RKO (cell line): Measurements from ENCODE around the gene OTUD7B.
"Not testable (repeated sequence)": the region's sequence is repeated elsewhere in the genome, so short reads cannot be mapped to it uniquely, and the experiment has no call there.

Source experiments
- DNase-seq: peaks from one replicate; pipeline ENCODE4 v3.0.0-alpha.2; 2016; ENCODE audit warnings: low spot score

The OTUD7B gene

DNA sequence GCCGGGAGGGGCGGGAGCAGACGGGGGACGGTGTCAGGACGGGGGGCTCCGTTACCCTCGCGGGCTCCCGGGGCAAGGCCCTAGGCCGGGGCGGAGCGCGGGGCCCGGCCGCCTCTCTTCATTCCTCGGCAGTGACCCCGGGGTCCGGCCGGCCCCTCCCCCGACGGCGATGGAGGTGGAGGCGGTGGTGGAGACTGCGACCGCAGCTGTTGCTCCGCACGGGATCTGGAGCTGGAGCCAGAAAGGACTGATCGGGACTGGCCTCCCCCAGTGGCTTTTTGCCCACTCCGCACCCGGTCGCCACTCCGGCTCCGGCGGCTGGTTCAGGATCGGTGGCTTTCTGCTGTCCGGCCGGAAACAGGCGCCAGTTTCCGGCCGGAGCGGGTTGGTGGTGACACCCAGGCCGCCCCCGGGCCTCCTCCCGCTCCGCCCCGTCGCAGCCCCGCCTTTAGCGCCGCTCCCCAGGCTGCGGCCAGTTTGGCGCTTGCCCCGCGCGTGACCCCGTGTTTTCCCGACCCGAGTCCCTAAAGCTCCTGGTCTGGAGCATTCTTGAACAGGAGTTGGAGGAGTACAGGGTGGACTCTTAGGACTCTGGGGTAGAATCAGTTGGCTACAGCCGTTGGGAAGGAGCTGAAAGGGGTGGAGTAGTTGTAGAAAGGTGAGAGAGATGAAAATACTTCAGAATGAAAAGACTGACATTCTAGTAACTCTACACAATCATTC is at the start of gene OTUD7B:
Gene OTUD7B (minus strand): TSS at position 334 of the 723 bp plus-strand sequence. CDS start 33,216 bp downstream, outside the sequence.
- peak; percentile 89 for DNase-seq

DNA sequence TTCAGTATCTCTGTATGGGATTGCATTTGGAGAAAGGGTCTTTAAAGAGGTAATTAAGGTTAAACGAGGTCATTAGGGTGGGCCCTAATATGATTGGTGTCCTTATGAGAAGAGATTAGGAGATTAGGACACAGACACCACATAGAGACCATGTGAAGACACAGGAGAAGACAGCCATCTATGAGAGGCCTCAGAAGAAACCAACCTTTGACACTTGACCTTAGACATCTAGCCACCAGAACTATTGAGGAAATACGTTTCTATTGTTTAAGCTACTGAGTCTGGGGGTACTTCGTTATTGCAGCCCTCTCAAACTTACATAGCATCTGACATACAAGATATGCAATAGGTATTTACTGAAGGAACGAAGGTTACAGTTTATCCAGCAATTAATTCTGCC is 49.7 kb upstream of the OTUD7B start:
- DNase-seq: no peak

DNA sequence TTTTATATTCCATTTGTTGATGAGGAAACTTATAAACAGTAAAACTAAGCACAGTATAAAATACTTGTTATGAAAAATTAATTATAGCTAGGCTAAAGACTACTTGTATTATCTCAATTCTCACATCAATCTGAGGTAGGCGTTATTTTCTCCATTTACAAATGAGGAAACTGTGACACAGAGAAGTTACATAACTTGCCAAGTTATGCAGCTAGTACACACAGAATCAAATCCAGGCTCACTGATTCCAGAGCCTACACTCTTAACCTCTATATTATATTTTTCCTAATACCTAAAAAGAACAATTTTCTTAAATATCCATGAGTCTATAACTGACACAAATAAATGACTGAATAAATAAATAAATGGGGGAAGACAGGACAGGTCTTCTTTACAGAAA is 45.9 kb upstream of the OTUD7B start:
- DNase-seq: no peak

DNA sequence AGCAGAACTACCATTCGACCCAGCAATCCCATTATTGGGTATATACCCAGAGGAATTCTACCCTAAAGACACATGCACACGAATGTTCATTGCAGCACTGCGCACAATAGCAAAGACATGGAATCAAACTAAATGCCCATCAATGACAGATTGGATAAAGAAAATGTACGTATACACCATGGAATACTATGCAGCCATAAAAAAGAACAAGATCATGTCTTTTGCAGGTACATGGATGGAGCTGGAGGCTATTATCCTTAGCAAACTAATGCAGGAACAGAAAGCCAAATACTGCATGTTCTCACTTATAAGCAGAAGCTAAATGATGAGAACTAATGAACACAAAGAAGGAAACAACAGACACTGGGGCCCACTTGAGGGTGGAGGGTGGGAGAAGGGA is 45.0 kb upstream of the OTUD7B start:
- not testable (repeated sequence) for DNase-seq

DNA sequence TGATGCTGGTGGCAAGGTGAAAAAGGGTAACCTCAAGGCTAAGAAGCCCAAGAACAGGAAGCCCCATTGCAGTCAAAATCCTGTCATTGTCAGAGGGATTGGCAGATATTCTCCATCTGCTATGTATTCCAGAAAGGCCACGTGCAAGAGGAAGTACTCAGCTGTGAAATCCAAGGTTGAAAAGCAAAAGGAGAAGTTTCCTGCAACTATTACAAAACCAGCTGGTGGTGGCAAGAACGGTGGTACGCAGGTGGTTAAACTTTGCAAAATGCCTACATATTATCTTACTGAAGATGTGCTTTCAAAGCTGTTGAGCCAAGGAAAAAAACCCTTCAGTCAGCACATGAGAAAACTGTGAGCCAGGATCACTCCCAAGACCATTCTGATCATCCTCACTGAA is 43.4 kb upstream of the OTUD7B start:
- no peak for DNase-seq

DNA sequence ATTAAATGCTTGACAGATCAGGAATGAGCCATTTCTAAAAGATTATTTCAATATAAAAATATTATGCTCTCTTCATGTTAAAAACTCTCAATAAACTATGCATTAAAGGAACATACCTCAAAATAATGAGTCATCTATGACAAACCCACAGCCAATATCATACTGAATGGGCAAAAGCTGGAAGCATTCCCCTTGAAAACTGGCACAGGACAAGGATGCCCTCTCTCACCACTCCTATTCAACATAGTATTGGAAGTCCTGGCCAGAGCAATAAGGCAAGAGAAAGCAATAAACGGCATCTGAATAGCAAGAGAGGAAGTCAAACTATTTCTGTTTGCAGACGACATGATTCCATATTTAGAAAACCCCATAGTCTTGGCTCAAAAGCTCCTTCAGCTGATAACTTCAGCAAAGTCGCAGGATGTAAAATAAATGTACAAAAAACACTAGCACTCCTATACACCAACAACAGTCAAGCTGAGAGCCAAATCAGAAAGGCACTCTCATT is 41.4 kb upstream of the OTUD7B start:
- DNase-seq: not testable (repeated sequence)

DNA sequence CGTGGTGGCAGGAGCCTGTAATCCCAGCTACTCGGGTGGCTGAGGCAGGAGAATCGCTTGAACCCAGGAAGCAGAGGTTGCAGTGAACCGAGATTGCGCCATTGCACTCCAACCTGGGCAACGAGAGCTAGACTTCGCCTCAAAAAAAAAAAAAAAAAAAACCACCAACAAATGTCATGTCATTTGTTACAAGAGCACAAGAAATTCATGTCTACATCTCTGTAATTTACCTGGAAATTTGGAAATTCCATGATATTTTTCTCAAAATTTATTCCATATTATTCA is 40.5 kb upstream of the OTUD7B start:
- no peak for DNase-seq

DNA sequence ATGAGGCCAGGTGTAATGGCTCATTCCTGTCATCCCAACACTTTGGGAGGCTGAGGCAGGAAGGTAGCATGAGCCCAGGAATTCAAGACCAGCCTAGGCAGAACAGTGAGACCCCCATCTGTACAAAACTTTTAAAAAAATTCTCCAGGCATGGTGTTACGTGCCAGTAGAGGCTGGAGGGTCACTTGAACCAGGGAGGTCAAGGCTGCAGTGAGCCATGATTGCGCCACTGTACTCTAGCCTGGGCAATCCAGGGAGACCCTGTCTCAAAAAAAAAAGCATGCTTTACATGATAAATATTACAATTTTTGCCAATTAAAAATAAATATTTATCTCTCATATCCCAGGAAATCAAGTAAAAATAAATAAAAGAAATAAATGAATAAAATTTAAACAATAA is 39.4 kb upstream of the OTUD7B start:
- no peak for DNase-seq

DNA sequence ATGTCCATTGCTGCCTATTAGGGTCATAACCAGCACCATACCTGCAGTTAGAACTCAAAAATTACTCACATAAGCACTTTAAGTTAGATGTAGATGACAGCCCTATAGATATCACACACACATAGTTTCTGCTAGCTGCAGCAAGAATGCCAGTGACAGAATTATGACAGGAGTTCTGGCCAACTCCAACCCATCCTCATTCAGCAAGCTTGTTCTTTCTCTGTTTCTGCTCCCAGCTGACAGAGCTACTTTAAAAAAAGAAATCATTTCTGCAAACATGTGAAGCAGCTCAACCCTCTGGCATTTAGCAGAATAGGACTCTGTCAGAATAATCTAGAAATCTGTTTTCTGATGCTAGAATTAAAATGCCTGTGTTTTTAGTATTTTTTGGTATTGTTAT is 23.8 kb upstream of the OTUD7B start:
- no peak for DNase-seq

DNA sequence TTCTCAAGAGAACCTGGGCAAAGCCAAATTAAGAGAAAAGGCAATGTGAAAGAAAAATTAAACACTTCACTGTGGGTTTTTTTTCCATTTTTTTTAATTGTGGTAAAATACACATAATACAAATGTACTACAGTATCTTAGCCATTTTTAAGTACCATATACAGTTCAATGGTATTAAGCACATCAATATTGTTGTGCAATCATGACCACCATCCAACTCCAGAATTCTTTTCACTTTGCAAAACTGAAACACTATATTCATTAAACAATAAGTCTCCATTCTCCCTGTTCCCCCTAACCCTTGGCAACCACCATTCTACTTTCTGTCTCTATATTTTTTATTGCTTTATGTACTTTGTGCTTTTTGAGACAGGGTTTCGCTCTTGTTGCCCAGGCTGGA is 17.8 kb upstream of the OTUD7B start:
- DNase-seq: no peak

DNA sequence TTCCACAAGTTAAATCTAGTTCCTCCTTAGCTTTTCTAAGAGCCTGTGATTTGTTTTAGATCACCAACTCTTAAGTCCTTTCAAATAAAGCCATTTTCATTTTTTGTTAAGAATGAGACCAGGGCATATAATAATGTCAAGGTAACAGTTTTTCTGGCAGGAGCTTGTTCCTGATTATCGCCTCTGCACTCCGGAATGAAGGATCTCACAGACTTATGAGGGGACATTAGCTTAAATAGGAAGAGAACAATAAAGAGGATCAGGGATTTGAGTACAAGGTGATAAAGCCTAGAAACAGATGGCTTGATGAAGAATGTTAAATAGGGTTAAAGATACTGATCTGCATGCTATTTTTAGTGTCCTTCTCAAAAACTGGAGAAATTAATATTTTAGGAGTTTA is 13.6 kb upstream of the OTUD7B start:
- no peak for DNase-seq

DNA sequence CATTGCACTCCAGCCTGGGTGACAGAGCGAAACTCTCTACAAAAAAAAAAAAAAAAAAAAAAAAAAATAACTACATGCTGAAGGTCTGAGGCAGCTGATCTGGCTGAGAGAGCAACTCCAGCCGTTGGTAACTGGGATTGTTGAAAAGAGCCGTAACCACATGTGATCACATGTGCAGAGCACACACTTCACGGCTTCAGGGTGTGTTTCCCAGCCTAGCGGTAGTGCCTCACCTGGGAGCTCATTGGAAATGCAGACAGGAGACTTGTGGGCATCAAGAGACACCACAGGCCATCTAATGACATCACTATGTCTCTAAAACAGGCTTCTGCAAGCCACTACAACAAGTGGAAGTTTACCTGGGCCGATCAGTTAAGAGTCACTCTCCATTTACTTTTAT is 11.8 kb upstream of the OTUD7B start:
- DNase-seq: no peak

DNA sequence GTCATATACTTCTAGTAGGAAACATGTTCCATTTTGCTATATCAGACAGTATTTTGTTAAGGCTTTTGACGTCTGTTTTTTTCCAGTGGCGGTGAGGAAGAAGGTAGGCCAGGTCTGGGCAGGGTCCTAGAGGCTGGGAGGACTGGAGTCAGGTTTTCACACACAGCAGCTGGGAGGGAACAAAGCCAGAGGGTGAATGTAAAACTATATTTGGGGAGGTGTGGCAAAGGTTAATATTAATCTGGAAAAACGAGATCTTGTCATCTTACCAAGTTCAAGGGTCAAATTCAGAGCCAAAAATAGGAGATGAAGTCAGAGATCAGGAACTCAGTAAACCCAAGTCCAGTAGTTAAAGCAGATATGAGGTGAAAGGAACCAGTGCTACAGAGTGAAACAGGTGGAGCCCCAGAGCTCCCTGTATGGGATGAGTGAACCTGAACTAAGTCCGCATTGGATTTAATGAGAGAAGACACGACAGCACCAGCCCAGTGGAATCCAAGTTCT is 10.7 kb upstream of the OTUD7B start:
- DNase-seq: no peak

DNA sequence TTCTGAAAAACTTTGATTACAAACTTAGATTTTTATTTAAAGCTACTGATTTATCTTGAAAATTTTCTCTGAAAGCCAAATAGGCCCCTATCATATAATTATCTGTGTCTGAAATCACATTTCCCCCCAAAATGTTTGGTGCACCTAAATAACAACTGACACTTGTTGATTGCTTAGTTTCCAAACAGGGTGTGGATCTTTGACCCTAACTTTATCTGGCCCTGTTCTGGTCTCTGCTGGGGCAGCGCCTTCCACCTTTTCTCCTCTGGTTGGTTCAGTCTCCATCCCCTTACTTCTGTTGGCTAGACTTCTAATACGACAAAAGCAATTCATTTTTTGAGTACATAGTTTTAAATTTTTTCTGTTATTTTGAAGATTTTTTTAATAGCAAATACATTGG is 10.2 kb upstream of the OTUD7B start:
- DNase-seq: no peak

DNA sequence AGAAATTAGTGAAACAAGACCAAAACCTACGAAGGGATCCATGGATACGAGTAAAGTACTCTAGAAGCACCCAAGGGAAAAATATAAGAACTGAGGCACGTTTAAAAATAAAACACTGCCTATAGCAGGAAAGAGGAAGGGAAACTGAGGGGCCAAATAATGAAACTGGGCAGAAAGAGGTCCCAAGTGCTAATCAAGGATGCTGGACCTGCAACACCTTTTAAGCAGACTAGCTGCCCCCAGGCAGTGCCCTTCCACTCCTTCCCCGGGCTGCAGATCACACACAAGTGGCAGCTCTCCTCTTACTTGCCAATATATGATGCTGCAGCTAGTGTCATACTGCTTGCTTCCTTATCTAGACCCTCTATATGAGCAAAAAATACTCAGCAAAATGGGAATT is 7.6 kb upstream of the OTUD7B start:
- DNase-seq: no peak

DNA sequence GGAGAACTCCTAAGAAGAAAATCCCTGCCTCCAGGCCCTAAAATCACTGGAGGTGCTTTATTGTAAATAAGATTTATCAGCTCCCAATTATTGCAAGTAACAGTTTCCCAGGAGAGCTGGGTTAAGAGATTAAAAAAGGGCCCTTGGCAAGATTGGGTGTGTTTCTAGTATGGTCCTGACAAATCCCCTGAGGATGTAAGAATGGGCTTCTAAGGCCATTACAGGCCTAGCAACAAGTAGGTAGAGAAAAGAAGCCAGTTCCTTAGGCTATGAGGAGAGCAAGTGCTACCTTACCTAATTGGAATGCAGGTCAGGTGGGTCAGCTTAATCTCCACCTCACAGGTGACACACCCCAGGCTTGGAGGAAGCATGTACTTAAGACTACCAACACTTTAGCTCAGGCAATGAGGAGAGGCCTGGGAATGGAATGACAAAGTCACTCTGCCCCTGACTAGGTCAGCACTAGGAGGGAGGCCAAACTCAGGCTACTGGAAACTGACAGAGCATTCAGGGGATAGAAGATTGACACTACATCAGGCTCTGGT is 6.8 kb upstream of the OTUD7B start:
- no peak for DNase-seq

DNA sequence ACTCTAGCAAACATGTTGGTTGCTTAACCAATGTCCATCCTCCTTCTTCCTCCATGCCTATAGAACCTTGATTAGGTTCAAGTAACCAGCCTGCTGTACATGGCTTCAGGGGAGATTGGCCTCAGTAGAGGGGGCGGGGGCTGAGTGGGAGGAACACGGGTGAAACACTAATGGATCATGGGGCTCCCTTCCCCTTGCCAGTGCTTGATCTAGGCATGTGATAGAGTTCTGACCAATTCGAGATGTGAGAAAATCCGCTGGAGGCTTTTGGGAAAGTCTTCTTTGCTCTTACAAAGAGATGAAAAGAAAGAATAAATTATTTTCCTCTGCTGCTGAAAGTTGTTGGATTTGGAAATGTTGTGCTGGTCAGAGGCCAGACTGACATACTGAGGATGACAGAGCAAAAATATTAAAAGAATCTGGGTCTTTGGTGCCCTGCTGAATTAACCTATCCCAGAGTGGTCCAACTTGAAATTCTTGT is 5.2 kb upstream of the OTUD7B start:
- no peak for DNase-seq

DNA sequence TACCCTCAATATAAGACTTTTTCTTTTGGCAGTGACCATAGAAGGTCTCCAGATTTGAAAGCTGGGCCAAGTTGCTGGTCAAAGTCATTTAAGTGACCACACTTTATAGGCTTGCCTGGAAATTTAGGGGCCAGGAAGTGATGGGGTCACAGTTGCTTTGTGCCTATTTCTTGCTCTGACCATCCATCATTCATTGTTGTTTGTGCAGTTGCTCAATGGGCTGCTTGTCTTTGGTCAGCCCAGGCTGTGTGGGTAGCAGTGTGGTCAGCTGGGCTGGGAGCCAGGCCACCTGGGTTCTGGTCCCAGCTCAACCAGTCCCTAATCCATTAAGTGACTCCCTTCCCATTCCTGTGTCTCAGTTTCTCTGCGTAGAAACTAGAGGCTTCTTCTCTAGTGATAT is 2.1 kb upstream of the OTUD7B start:
- DNase-seq: no peak

DNA sequence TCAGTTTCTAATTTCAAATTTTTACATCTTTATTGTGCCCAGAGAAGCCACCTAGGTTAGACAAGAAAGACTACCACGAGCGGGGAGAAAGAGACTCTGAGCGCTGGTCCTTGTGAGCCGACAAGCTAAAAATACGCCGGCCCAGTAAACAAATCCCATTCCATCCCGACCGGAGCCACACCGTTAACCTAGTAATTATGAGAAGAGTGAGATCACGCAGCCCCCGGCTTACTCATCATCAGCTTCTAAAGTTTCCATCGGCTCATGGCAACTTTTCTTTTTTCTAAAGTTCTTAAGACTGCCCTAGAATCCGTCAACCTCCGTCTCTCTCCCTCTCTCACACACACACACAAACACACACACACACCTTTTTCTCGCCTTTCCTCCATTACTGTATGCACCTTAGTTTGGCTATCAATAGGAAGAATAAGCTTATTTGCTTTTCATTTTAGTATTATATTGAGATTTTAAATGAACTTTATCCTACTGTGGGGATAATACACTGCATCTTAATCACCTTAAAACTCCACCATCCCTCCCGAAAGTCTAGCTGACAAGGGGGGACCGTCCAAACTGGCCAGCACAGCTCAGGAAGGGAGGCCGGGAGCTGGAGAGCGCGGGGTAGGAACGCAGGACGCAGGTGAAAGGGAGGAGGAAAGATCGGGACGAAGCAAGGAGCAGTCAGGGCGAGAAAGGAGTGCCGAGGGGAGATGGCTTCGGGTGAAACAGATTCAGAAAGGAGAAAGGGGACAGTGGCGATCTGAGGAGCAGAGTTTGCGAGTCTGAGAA is 728 bp downstream of the OTUD7B start:
- DNase-seq: peak; percentile 92

DNA sequence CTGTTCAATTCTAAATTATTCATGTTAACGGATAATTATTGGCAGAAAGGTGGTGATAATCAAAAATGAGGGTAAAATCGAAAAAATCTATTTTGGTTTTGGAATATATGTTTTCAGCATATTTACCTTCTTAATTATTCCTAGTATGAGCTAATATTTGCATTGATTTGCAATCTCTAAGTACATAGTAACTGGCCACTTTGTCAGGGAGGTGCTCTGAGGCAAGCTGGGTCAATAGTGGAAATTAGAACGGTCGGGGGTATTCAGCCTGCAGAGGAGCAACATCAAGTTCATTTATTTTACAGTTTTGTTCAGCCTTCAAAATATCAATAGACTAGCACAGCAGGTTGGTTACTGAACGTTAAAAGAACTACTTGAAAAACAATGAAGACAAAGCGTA is 1.8 kb downstream of the OTUD7B start:
- DNase-seq: no peak

DNA sequence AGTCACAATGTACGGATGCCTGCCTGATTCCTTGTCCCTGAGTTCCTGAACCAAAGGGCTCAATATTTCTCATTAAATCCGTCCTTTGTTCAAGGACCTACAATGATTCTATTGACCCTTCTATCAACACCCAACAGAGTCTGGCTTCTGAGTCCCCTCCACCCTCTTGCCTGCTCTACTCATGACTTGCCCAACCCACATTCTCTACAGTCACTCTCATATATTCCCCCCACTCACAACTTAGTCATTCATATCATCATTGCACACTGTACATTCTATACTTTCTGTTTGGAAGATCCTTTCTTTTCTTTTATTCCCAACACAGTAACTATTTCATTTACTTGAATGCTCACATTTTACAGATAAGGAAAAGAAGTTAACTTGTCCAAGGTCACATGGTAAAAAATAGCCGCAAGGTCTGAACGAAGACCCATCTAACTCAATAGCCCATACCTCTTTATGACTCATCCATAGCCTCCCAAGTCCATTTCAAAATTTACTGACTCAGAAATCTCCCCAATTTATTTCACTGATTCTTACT is 3.6 kb downstream of the OTUD7B start:
- DNase-seq: peak; percentile 38

DNA sequence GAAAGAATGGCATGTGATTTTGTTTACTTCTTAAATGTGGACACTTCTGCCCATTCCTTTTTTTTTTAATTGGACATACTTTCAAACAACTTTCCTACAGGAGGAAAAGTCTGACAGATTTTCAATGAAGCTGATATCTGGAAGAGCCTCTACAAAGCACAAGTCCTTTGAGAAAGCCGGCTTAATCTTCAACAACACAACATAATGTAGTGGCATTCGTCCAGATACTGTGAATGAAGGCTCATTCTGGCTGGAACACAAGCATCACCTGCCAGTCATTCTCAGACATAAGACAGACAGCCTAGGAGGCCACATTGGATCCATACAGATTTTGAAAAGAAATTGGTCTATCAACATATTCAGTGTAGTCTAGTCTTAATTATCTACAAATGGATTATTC is 4.9 kb downstream of the OTUD7B start:
- DNase-seq: no peak

DNA sequence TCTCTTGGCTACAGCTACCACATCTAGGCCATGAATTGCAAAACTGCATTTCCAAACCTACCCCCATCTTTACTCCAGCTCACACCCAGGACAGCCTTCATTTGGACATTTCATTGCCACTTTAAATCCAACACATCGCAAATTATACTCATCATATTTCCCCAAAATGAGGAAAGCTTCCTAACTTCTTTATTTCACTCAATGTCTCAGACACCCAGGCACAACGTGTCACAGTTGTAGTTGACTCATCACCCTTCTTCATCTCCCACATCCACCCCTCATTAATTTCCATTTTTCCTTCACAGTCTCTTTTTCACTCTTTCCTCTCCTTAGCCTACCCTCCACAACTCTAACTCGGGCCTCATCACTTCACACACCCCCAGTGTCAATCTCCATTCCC is 6.7 kb downstream of the OTUD7B start:
- no peak for DNase-seq
